Activated naive CD8-positive, alpha-beta T cell treated with anti-CD3 and anti-CD28 coated beads, Interleukin-2, amount 50 U/mL, for 24 hours (primary cell): ENCODE measurements around the gene POLR2F.
A peak's percentile ranks its signal among the peaks of the same experiment; 100 is the strongest.
"Not testable (repeated sequence)": the region's sequence is repeated elsewhere in the genome, so short reads cannot be mapped to it uniquely, and the experiment has no call there.

Source experiments
- ATAC-seq: fragments of 150-1000 bp; cut with Tn5 transposase; one replicate; pipeline ENCODE4 v1.10.0; 2021
- DNase-seq: peaks from one replicate; pipeline ENCODE4 v3.0.0; 2021
- H3K27ac Mint-ChIP-seq: one replicate; pipeline ENCODE4 v1.8.0; 2021; ENCODE audit warnings: mild to moderate bottlenecking, mixed read lengths
- H3K27me3 Mint-ChIP-seq: one replicate; pipeline ENCODE4 v1.8.0; 2021; ENCODE audit warnings: mixed read lengths
- H3K36me3 Mint-ChIP-seq: one replicate; pipeline ENCODE4 v1.8.0; 2021; ENCODE audit warnings: low read depth, mixed read lengths
- H3K4me1 Mint-ChIP-seq: one replicate; pipeline ENCODE4 v1.8.0; 2021; ENCODE audit warnings: mixed read lengths
- H3K4me3 Mint-ChIP-seq: one replicate; pipeline ENCODE4 v1.8.0; 2021; ENCODE audit warnings: mild to moderate bottlenecking, moderate library complexity, mixed read lengths
- H3K9me3 Mint-ChIP-seq: one replicate; pipeline ENCODE4 v1.8.0; 2021; ENCODE audit warnings: mixed read lengths

The POLR2F gene

GRCh38 chr22:37932401-37932800 is 21.1 kb upstream of the POLR2F start:
- H3K9me3 Mint-ChIP-seq, result no peaks in the 10 kb centered on the region
- H3K36me3 Mint-ChIP-seq, result no peaks in the 10 kb centered on the region
- ATAC-seq (no peak), DNase-seq (no peak)
- no peak overlapping the region for H3K27ac Mint-ChIP-seq
- H3K4me1 Mint-ChIP-seq, result peaks cover 12% of the 10 kb centered on the region
- H3K4me3 Mint-ChIP-seq, result no peak overlapping the region
- H3K27me3 Mint-ChIP-seq, result no peaks in the 10 kb centered on the region

- H3K9me3 Mint-ChIP-seq, result no peaks in the 10 kb centered on the region
These were observed 20.5 kb upstream of the POLR2F start for GRCh38 chr22:37932821-37933578.

GRCh38 chr22:37933711-37934376 is 19.7 kb upstream of the POLR2F start:
- no peaks in the 10 kb centered on the region for H3K27me3 Mint-ChIP-seq
- ATAC-seq, result peak; percentile 99
- peaks cover 3% of the 10 kb centered on the region for H3K36me3 Mint-ChIP-seq
- peaks cover 12% of the 10 kb centered on the region for H3K4me1 Mint-ChIP-seq
- no peak overlapping the region for H3K4me3 Mint-ChIP-seq
- DNase-seq, result peak; percentile 91
- no peak overlapping the region for H3K27ac Mint-ChIP-seq
- no peaks in the 10 kb centered on the region for H3K9me3 Mint-ChIP-seq

More at GRCh38 chr22:37932821-37933578, 20.5 kb upstream of the POLR2F start:
- H3K36me3 Mint-ChIP-seq, result peaks cover 2% of the 10 kb centered on the region
- no peak overlapping the region for H3K27ac Mint-ChIP-seq
- no peak overlapping the region for H3K4me3 Mint-ChIP-seq
- DNase-seq (no peak), ATAC-seq (no peak)
- peaks cover 12% of the 10 kb centered on the region for H3K4me1 Mint-ChIP-seq
- no peaks in the 10 kb centered on the region for H3K27me3 Mint-ChIP-seq

GRCh38 chr22:37940698-37941376 is 12.7 kb upstream of the POLR2F start:
- DNase-seq, result no peak
- no peaks in the 10 kb centered on the region for H3K9me3 Mint-ChIP-seq
- no peak overlapping the region for H3K4me3 Mint-ChIP-seq
- no peaks in the 10 kb centered on the region for H3K4me1 Mint-ChIP-seq
- no peaks in the 10 kb centered on the region for H3K27me3 Mint-ChIP-seq
- no peak overlapping the region for H3K27ac Mint-ChIP-seq
- peaks cover 9% of the 10 kb centered on the region for H3K36me3 Mint-ChIP-seq
- ATAC-seq, result peak; percentile 40

- Mint-ChIP-seq H3K9me3 (no peaks in the 10 kb centered on the region), H3K36me3 (peaks cover 9% of the 10 kb centered on the region), H3K27me3 (no peaks in the 10 kb centered on the region), H3K4me1 (no peaks in the 10 kb centered on the region), H3K27ac (no peak overlapping the region), H3K4me3 (no peak overlapping the region)
- no peak for DNase-seq
- ATAC-seq, result no peak
These were observed 11.4 kb upstream of the POLR2F start for GRCh38 chr22:37942133-37942532.

GRCh38 chr22:37943136-37943824 is 10.2 kb upstream of the POLR2F start:
- H3K9me3 Mint-ChIP-seq, result no peaks in the 10 kb centered on the region

GRCh38 chr22:37943825-37944198 is 9.7 kb upstream of the POLR2F start:
- DNase-seq (no peak), ATAC-seq (no peak)
- Mint-ChIP-seq H3K27ac (no peak overlapping the region), H3K36me3 (peaks cover 6% of the 10 kb centered on the region), H3K27me3 (no peaks in the 10 kb centered on the region), H3K4me3 (no peak overlapping the region), H3K9me3 (no peaks in the 10 kb centered on the region), H3K4me1 (no peaks in the 10 kb centered on the region)

More at GRCh38 chr22:37943136-37943824, 10.2 kb upstream of the POLR2F start:
- no peak overlapping the region for H3K4me3 Mint-ChIP-seq
- ATAC-seq (no peak), DNase-seq (no peak)
- peaks cover 6% of the 10 kb centered on the region for H3K36me3 Mint-ChIP-seq
- H3K27me3 Mint-ChIP-seq, result no peaks in the 10 kb centered on the region
- H3K27ac Mint-ChIP-seq, result no peak overlapping the region
- H3K4me1 Mint-ChIP-seq, result no peaks in the 10 kb centered on the region

GRCh38 chr22:37944423-37944822 is 9.1 kb upstream of the POLR2F start:
- not testable (repeated sequence) for H3K4me3 Mint-ChIP-seq, DNase-seq, ATAC-seq

GRCh38 chr22:37947142-37947795 is 6.2 kb upstream of the POLR2F start:
- H3K4me3 Mint-ChIP-seq, H3K27ac Mint-ChIP-seq, H3K27me3 Mint-ChIP-seq, H3K9me3 Mint-ChIP-seq, H3K4me1 Mint-ChIP-seq, H3K36me3 Mint-ChIP-seq, ATAC-seq, DNase-seq: not testable (repeated sequence)

More at GRCh38 chr22:37944423-37944822, 9.1 kb upstream of the POLR2F start:
- not testable (repeated sequence) for H3K27me3 Mint-ChIP-seq, H3K4me1 Mint-ChIP-seq, H3K36me3 Mint-ChIP-seq, H3K27ac Mint-ChIP-seq, H3K9me3 Mint-ChIP-seq

- Mint-ChIP-seq H3K36me3 (peaks cover 11% of the 10 kb centered on the region), H3K27me3 (peaks cover 13% of the 10 kb centered on the region), H3K9me3 (no peaks in the 10 kb centered on the region), H3K4me1 (peaks cover 22% of the 10 kb centered on the region), H3K4me3 (no peak overlapping the region), H3K27ac (no peak overlapping the region)
- DNase-seq (no peak), ATAC-seq (no peak)
These were observed 2.2 kb upstream of the POLR2F start for GRCh38 chr22:37951305-37951704.

- H3K4me1 Mint-ChIP-seq, result peaks cover 25% of the 10 kb centered on the region
- peak; percentile 5 for DNase-seq
- peaks cover 13% of the 10 kb centered on the region for H3K27me3 Mint-ChIP-seq
- H3K36me3 Mint-ChIP-seq, result peaks cover 21% of the 10 kb centered on the region
- ATAC-seq, H3K27ac Mint-ChIP-seq, H3K9me3 Mint-ChIP-seq: not testable (repeated sequence)
- H3K4me3 Mint-ChIP-seq, result peak overlapping the region; percentile 95
These were observed 870 bp upstream of the POLR2F start for GRCh38 chr22:37952629-37953028.

GRCh38 chr22:37953062-37953436 is 450 bp upstream of the POLR2F start:
- Mint-ChIP-seq H3K36me3 (peaks cover 24% of the 10 kb centered on the region), H3K9me3 (no peaks in the 10 kb centered on the region), H3K4me1 (peaks cover 25% of the 10 kb centered on the region), H3K4me3 (peak overlapping the region; percentile 95), H3K27ac (peak overlapping the region; percentile 90), H3K27me3 (peaks cover 13% of the 10 kb centered on the region)
- DNase-seq, result peak; percentile 4
- ATAC-seq, result peak; percentile 51

- Mint-ChIP-seq H3K4me1 (peaks cover 25% of the 10 kb centered on the region), H3K27me3 (peaks cover 13% of the 10 kb centered on the region), H3K9me3 (no peaks in the 10 kb centered on the region), H3K36me3 (peaks cover 36% of the 10 kb centered on the region), H3K4me3 (peak overlapping the region; percentile 95), H3K27ac (peak overlapping the region; percentile 7)
- DNase-seq (no peak), ATAC-seq (no peak)
These were observed 1.2 kb downstream of the POLR2F start for GRCh38 chr22:37954686-37955085.

- Mint-ChIP-seq H3K36me3 (peaks cover 40% of the 10 kb centered on the region), H3K4me1 (peaks cover 25% of the 10 kb centered on the region), H3K27me3 (peaks cover 13% of the 10 kb centered on the region)
- not testable (repeated sequence) for H3K27ac Mint-ChIP-seq, H3K4me3 Mint-ChIP-seq, DNase-seq, H3K9me3 Mint-ChIP-seq, ATAC-seq
These were observed 2.4 kb downstream of the POLR2F start for GRCh38 chr22:37955825-37956397.
